Natural killer cell (primary cell): ENCODE data around the gene ANKRD44. TPM values are rescaled to one million over a fixed set of nuclear protein-coding genes. Genes with fewer than 3 reads are reported as not detected.
"Not testable (repeated sequence)": the region's sequence is repeated elsewhere in the genome, so short reads cannot be mapped to it uniquely, and the experiment has no call there.

Source experiments
- ATAC-seq, 3 donors: fragments of 150-1000 bp in 2 of 3; fragments of 200-7000 bp in 1 of 3; cut with Tn5 transposase; 1 replicate in 1 of 3; 2 replicates in 2 of 3; pipeline ENCODE4 v1.10.0; 2021; ENCODE audit warnings: mild to moderate bottlenecking in 2 of 3, moderate library complexity in 2 of 3
- DNase-seq, 2 donors: peaks; one replicate each; pipeline versions ENCODE4 v3.0.0 to v3.0.0-alpha.2; 2013 to 2021; ENCODE audit warnings: mixed read lengths in 1 of 2
- H3K27ac ChIP-seq: one replicate; pipeline ENCODE4 v1.5.1; 2013; ENCODE audit warnings: mild to moderate bottlenecking, low read length
- H3K27me3 ChIP-seq: one replicate; pipeline ENCODE4 v1.6.1; 2013; ENCODE audit warnings: low read length; ENCODE audit not compliant: control insufficient read depth, insufficient read depth
- H3K36me3 ChIP-seq: one replicate; pipeline ENCODE4 v1.6.1; 2013; ENCODE audit warnings: low read length; ENCODE audit not compliant: control insufficient read depth, insufficient read depth
- H3K4me1 ChIP-seq: one replicate; pipeline ENCODE4 v1.6.1; 2013; ENCODE audit warnings: low read length; ENCODE audit not compliant: control insufficient read depth, insufficient read depth
- H3K4me3 ChIP-seq: one replicate; pipeline ENCODE4 v1.5.1; 2013; ENCODE audit warnings: low read length
- H3K9me3 ChIP-seq: one replicate; pipeline ENCODE4 v1.6.1; 2013; ENCODE audit warnings: low read length; ENCODE audit not compliant: control insufficient read depth, insufficient read depth
- H3K27ac Mint-ChIP-seq, 2 donors: one replicate each; pipeline ENCODE4 v1.8.0; 2022; ENCODE audit warnings: mild to moderate bottlenecking in 2 of 2, mixed read lengths in 2 of 2, moderate library complexity in 1 of 2
- H3K27me3 Mint-ChIP-seq, 2 donors: one replicate each; pipeline ENCODE4 v1.8.0; 2022; ENCODE audit warnings: low read depth in 2 of 2, mixed read lengths in 2 of 2
- H3K36me3 Mint-ChIP-seq: one replicate; pipeline ENCODE4 v1.8.0; 2022; ENCODE audit warnings: mixed read lengths
- H3K4me1 Mint-ChIP-seq, 2 donors: one replicate each; pipeline ENCODE4 v1.8.0; 2022; ENCODE audit warnings: mixed read lengths in 2 of 2
- H3K4me3 Mint-ChIP-seq: one replicate; pipeline ENCODE4 v1.8.0; 2022; ENCODE audit warnings: mild to moderate bottlenecking, moderate library complexity, mixed read lengths
- H3K9me3 Mint-ChIP-seq, 2 donors: one replicate each; pipeline ENCODE4 v1.8.0; 2022; ENCODE audit warnings: mixed read lengths in 2 of 2
- CTCF ChIP-seq: fragments of 200-600 bp; IDR thresholded peaks from one replicate; pipeline ENCODE4 v1.8.0; 2022; ENCODE audit warnings: antibody characterized with exemption
- WGBS: methylation state at CpG from one replicate; pipeline ENCODE4 v1.1.7; 2013; ENCODE audit warnings: missing lambda C conversion rate; ENCODE audit not compliant: insufficient coverage; 5-methylcytosine and 5-hydroxymethylcytosine counted together
- intact Hi-C: fragments of 100-400 bp; cut with micrococcal nuclease; formaldehyde crosslinking; loops from one replicate; pipeline ENCODE4 v1.14.2; 2022
- total RNA-seq, 4 donors: library from RNA; stranded (reverse); fragments of 120-200 nt in 1 of 4; gene quantifications; one replicate each; pipeline versions ENCODE4 v1.2.3 to v1.2.4, GENCODE V29; 2013 to 2022

Gene ANKRD44
- total RNA-seq, 3 donors from 2014 or later (not counting 1 experiment from before 2014, with no cell fraction given), result 252 to 376 (median 311) TPM

DNA sequence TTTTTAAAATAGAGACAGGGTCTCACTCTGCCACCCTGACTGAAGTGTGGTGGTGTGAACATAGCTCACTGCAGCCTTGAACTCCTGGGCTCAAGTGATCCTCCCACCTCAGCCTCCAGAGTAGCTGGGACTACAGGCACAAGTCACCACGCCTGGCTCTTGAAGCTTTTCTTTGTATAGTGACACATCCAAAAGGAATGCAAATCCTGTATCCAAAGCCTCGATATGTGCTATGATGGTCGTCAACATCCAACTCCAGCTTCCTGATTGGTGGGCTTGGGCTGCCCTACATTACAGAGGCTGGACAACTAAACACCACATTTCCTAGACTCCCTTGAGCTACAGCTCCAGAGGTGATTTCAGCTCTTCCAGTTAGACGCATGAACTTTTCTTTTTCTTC is 282.4 kb downstream of the ANKRD44 start:
- Mint-ChIP-seq H3K27ac (peak overlapping the region; percentile 51 to 74), H3K9me3 (no peaks in the 10 kb centered on the region), H3K36me3 (peaks cover 28% of the 10 kb centered on the region), H3K4me3 (peak overlapping the region; percentile 15), H3K27me3 (no peaks in the 10 kb centered on the region), H3K4me1 (peaks cover 25 to 26% of the 10 kb centered on the region in 2 donors)
- no peak for TF ChIP-seq CTCF
- no peaks in the 10 kb centered on the region for H3K4me1 ChIP-seq
- no peaks in the 10 kb centered on the region for H3K27me3 ChIP-seq
- H3K9me3 ChIP-seq, result no peaks in the 10 kb centered on the region
- H3K4me3 ChIP-seq, result no peak overlapping the region
- intact Hi-C loops, result no loop called here
- ATAC-seq (no peak), DNase-seq (no peak)
- WGBS, result 100% methylated on average over 3 of the region's 4 CpGs
- no peak overlapping the region for H3K27ac ChIP-seq
- H3K36me3 ChIP-seq, result peaks cover 60% of the 10 kb centered on the region

DNA sequence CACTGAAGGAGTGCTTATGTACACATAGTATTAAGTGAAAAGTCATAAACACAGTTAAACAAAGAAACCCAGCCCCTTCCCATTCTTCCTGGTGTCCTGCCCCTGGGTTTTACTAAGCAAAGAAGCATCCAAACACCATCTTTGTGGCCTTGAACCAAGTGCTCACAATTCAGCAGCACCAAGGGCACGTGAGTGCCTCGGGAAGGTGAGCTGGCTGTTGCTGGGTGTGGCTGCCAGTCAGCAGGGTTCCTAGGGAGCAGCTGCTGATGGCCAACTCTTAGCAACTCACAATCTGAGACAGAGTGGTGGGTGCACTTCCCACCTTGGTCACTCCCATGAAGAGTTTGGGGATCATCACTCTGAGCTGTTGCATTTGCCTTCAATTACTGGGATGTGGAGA is 286.4 kb downstream of the ANKRD44 start:
- H3K36me3 ChIP-seq, result peaks cover 51% of the 10 kb centered on the region
- Mint-ChIP-seq H3K4me1 (peaks cover 13 to 22% of the 10 kb centered on the region in 2 donors), H3K36me3 (peaks cover 33% of the 10 kb centered on the region), H3K4me3 (no peak overlapping the region), H3K9me3 (no peaks in the 10 kb centered on the region), H3K27ac (peak overlapping the region; percentile 32 to 57), H3K27me3 (no peaks in the 10 kb centered on the region)
- intact Hi-C loops, result no loop called here
- no peaks in the 10 kb centered on the region for H3K9me3 ChIP-seq
- ATAC-seq (no peak), DNase-seq (no peak)
- 92% methylated on average over 2 of the region's 2 CpGs for WGBS
- H3K27me3 ChIP-seq, result no peaks in the 10 kb centered on the region
- H3K27ac ChIP-seq, result no peak overlapping the region
- H3K4me3 ChIP-seq, result no peak overlapping the region
- TF ChIP-seq CTCF, result no peak
- H3K4me1 ChIP-seq, result no peaks in the 10 kb centered on the region

DNA sequence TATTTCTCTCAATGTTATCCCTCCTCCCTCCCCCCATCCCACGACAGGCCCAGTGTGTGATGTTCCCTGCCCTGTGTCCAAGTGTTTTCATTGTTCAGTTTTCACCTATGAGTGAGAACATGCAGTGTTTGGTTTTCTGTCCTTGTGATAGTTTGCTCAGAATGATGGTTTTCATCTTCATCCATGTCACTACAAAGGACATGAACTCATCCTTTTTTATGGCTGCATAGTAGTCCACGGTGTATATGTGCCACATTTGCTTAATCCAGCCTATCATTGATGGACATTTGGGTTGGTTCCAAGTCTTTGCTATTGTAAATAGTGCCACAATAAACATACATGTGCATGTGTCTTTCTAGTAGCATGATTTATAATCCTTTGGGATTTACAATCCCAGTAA is 289.7 kb downstream of the ANKRD44 start:
- H3K4me1 ChIP-seq, H3K4me3 ChIP-seq, H3K27ac ChIP-seq, H3K9me3 Mint-ChIP-seq, H3K27me3 ChIP-seq, H3K9me3 ChIP-seq, H3K4me3 Mint-ChIP-seq, DNase-seq, H3K27me3 Mint-ChIP-seq, ATAC-seq, intact Hi-C loops: not testable (repeated sequence)
- WGBS, result 100% methylated on average over 2 of the region's 2 CpGs
- peaks cover 10 to 15% of the 10 kb centered on the region in 2 donors for H3K4me1 Mint-ChIP-seq
- peaks cover 49% of the 10 kb centered on the region for H3K36me3 ChIP-seq
- peak overlapping the region in 1 of 2 donors; percentile 32 for H3K27ac Mint-ChIP-seq
- H3K36me3 Mint-ChIP-seq, result peaks cover 31% of the 10 kb centered on the region

DNA sequence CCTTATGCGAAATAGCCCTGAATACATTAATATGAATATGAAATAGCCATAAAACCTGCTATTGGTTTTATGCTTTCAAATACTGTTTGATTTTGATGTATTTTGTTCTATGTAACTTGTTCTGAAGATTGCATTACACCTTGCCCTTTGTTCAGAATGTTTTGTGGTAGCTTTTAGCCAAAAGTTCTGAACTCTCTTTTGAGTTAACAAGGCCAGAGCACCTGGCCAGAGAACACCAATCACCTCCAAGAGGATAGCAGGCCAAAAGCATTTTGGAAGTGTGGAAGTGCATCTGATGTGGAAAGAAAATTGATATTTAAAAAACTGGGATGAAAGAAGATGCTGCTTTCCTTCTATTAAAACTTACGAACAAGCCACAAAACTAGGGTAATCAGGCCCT is 297.5 kb downstream of the ANKRD44 start:
- peaks cover 9 to 19% of the 10 kb centered on the region in 2 donors for H3K4me1 Mint-ChIP-seq
- H3K27me3 ChIP-seq, result no peaks in the 10 kb centered on the region
- peak overlapping the region; percentile 55 to 74 for H3K27ac Mint-ChIP-seq
- no peaks in the 10 kb centered on the region for H3K9me3 Mint-ChIP-seq
- WGBS, result 95% methylated on average over 1 of the region's 2 CpGs
- peaks cover 63% of the 10 kb centered on the region for H3K36me3 ChIP-seq
- H3K27me3 Mint-ChIP-seq, result no peaks in the 10 kb centered on the region
- DNase-seq, result no peak
- TF ChIP-seq CTCF, result no peak
- intact Hi-C loops, result no loop called here
- no peak overlapping the region for H3K4me3 Mint-ChIP-seq
- no peak overlapping the region for H3K27ac ChIP-seq
- ATAC-seq, result no peak
- no peak overlapping the region for H3K4me3 ChIP-seq
- H3K36me3 Mint-ChIP-seq, result no peaks in the 10 kb centered on the region
- no peaks in the 10 kb centered on the region for H3K4me1 ChIP-seq
- no peaks in the 10 kb centered on the region for H3K9me3 ChIP-seq
